HS-27A (cell line): Measurements from ENCODE around the gene SYNJ1.
"Not testable (repeated sequence)": the region's sequence is repeated elsewhere in the genome, so short reads cannot be mapped to it uniquely, and the experiment has no call there.

Experiments
- DNase-seq: peaks from one replicate; pipeline ENCODE4 v3.0.0-alpha.2; 2012; ENCODE audit warnings: low read depth, missing footprints

Gene SYNJ1

DNA sequence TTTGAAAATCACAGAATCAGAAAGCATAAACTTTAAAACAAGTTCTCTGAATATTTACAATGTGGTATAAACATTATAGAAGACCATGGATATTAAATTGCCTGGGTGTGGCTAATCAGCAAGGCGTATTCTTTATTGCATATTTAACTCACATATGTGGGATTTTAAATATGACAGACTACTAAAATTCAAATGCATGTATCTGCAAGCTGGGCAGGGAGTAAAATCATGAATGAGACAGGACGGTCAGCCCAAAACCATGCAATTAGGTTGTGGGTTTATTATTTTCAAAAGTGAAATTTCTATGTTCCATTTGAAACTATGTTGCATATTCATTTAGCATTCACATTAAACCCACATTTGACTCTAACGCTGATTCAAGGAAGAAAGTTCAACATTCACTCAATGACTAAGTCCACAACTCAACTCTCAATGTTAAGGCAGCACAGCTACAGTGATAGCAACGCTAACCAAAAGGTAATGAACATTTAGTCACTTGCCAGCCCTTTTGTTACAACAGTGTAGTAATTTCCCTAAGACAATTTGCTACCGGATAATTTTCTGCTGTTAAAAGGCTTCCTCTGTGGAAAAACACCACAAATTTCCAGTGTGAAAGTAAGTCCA, 6.3 kb upstream of the SYNJ1 start:
- no peak for DNase-seq

DNA sequence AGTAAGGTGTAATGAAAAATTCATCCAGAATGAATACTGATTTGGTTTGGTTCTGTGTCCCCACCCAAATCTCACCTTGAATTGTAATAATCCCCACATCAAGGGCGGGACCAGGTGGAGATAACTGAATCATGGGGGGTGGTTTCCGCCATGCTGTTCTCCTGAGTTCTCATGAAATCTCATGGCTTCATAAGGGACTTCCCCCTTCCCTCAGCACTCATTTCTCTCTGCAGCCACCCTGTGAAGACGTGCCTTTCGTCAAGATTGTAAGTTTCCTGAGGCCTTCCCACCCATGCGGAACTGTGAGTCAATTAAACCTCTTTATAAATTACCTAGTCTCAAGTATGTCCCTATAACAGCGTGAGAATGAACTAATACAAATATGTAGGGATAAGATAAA, 5.5 kb upstream of the SYNJ1 start:
- no peak for DNase-seq

DNA sequence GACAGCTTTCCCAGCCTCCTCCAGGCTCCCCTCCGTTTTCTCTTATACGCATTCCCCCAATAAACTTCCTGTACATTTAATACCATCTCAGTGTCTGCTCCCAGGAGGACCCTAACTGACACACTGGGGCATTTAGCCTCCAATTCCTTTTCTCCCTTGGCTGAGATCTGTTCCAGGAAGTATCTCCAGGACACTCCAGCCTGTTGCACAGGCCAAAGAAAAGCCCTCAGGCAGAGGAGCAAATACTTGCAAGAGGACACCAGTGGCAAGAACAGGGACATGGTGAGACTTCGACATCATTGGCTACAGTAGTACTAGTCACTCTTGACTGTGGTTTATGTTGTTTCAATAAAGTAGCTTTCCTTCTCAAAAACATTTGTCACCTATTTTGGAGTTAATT, 4.7 kb upstream of the SYNJ1 start:
- no peak for DNase-seq

DNA sequence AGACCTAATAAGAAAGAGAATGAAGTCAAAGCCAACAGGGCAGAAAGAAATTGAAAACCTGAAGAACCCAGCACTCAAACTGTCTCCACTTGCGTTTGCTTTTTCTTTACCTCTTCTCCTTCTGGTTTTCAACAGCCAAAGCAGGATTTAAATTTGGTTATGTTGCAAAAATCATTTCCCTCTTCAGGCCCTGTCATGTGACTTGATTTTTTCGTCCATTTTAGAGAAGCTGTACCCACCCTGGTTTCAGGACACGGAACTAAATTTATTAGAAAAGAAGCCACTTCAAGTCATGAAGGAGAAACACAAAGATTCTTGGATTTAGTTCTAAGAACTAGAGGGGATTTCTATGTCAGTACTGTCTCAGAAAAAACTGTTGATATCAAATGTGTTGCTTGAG, 1.0 kb upstream of the SYNJ1 start:
- no peak for DNase-seq

DNA sequence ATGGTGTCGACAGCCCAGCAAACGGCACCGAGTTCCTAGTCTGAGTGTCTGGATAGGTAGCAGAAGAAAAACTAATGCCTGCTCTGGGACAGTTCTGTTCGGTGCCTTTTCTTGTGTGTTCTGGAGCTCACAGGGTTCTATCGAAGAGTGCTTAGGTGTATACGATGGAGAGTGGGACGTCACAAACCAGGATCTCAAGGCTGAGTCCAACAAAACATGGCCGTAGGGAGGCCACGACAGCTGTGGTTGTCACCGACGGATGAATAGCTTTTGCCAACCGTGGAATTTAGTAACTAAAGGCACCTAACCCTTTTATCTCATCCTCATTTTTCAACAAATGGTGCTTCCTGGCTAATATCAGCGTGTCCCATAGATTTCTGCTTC, 635 bp upstream of the SYNJ1 start:
- no peak for DNase-seq

DNA sequence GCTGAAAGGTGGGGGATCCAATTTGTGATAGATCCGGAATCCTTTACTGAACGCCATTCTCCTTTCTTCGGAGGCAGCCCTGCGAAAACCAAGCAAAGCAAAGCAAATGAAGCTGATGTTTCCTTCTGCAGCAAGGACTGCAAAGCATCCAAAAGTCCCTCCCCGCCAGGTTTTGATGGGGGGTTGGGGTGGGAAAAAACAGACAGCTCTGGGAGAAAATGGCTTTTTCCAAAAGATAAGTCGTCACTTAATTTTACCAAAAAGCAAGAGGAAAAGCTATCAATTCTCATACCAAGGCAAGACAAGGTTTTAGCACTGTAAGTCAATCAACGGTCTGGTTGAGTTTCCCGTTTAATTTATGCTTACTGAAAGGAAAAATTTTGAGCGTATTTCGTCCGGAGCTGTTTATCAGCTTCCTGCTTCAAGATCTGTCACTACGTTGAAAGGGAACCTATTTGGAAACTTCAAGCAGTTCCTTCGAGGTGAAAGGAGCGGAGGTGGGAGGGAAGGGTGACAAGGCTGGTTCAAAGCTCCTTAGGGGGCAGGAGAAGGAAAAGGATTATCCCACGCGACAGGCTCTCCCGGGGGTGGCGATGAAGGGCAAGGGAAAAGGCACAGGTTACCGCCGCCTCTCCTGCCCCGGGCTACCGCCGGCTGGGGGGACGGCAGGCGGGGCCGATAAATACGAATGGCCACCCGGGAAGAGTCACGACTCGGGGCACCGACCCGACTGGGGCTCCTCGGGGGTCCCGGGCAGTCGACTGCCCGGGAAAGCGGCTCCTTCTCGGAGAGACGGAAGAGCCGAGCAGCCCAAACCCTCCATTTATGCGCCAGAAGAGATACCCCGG, 750 bp downstream of the SYNJ1 start:
- DNase-seq, result peak; percentile 14

DNA sequence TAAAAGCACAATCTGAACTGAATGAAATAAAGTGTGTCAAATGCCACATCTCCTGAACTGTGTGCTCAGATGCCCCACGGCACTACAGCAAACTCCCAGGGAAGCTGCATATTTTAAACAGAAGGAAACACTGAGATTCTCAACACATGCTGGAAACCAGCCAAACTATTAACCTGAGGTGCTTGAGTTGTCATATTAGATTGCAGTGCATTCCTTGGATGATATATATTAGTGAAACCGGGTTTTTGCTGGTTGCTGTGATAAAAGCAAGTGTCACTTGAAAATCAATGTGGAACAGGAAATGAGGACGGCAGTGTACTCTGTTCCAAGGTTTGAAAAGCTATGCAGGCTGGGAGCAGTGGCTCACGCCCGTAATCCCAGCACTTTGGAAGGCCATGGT, 8.7 kb downstream of the SYNJ1 start:
- DNase-seq, result no peak

DNA sequence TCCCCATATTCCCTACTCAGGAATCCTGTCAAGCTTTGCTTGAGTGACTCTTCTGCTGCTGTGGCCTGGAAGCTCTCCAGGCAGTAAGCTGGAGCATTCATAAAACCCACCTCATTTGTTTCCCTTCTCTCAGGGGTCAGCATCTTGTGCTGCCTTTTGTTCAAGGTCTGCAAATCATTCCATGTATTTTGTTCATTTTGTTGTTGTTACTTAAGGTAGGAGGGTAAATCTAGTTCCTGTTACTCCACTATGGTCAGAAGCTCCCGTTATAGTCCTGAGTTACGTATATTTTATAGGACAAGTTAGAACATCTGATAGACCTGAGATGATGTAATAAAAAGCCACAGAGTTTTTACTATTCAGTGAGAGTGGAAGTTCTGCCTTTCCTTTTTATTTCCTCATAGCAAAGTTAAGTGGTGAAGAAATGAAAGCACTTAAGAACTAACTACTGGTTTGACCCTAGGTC, 9.9 kb downstream of the SYNJ1 start:
- DNase-seq, result no peak

DNA sequence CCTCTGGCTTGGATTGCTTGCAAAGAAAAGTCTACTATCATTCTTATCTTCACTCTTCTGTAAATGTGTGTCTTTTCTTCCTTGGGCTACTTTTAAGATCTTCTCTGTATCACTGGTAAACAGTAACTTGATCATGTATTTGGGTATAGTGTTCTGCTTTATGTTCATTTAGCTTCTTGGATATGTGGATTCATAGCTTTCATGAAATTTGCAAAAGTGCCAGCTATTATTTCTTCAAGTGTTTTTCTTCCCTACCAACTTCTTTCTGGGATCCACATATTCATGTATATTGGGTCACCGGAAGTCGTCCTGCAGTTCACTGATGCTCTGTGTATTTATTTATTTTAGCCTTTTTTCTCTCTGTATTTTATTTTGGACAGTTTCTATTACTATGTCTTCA, 11.3 kb downstream of the SYNJ1 start:
- no peak for DNase-seq

DNA sequence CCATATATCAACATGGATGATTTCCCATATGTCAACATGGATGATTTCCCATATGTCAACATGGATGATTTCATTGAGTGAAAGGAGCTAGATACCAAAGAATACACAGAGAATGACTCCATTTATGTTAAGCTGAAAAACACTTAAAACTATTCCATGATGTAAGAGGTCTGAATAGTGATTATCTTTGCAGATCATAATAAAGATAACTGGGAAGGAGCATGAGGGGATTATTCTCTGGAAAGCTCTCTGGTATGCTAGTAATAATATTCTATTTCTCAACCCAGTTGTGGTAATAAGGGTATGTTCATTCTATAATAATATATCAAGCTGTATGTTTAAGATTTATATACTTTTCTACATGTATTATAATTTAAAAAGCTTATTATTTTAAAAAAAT, 14.1 kb downstream of the SYNJ1 start:
- no peak for DNase-seq

DNA sequence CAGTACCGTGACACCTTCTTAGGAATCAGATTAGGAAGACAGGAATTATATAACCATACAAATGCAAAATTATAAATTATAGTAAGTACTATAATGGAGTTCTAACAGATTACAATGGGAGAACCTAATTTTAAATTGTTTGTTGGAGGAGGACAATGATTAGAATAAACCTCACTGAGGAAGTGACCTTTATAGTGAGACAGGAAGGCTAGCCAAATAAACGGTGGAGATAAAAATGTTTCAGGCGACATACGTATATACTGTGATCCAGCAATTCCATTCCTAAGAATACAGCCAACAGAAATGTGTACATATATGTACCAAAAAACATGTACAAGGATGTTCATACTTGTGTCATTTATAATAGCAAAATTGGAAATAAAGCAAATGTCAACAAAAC, 15.2 kb downstream of the SYNJ1 start:
- DNase-seq, result no peak

DNA sequence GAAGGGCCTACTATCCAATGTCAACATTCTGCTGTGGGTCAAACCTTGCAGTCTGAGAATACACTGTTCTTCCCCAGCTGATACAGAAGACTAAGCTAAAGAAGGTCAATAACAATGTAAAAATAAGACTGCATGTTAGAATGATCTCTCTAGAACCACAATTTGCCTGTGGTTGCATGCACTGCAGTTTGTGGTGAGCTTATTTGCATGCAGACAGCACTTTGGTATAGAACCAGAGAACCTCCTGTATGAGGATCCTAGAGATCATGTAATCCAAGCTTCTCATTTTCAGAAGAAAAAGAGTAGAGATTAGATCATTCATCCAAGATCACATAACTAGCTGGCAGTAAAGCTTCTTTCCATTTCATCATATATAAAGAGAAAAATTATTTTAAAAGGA, 15.8 kb downstream of the SYNJ1 start:
- no peak for DNase-seq

DNA sequence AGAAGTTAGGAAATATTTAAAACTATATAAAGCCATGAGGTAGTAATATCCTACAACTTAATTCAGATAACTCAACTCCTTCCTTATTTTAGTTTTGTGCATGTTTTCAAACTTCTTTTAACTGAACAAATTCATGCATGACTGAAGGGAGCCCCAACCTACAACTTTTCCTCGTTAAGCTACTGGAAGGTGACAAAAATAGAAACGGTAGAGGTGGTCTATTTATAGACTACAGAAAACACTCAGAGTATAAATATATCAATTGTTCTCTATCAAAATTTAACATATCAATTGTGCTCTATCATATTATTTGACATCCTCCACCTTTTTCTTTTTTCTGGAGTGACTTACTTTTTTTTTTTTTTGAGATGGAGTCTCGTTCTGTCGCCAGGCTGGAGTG, 16.8 kb downstream of the SYNJ1 start:
- no peak for DNase-seq

DNA sequence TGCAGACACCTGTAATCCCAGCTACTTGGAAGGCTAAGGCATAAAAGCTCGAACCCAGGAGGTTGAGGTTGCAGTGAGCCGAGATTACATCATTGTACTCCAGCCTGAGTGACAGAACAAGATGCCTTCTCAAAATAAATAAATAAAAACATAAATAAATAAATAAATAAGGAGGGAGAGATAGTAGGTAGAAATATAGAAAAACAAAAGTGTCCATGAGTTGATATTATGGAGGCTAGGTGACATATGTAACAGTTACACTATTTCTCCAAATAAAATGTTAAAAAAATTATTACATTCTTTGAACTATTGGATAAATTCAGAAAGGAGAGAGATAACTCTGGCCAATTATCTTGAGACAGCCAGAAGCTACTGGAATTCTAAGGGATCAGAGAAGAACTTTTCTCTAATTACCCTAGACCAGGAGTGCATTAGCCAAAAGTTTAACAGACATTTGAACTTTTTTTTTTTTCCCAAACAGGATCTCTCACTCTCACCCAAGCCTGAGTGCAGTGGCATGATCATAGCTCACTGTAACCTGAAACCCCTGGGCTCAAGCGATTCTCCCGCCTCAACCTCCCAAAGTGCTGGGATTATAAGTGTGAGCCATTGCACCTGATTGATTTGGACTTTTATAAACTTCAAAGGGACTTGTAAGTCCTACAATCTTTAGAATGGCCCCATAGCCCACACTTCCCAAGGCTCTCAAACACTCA, 17.6 kb downstream of the SYNJ1 start:
- DNase-seq, result no peak

DNA sequence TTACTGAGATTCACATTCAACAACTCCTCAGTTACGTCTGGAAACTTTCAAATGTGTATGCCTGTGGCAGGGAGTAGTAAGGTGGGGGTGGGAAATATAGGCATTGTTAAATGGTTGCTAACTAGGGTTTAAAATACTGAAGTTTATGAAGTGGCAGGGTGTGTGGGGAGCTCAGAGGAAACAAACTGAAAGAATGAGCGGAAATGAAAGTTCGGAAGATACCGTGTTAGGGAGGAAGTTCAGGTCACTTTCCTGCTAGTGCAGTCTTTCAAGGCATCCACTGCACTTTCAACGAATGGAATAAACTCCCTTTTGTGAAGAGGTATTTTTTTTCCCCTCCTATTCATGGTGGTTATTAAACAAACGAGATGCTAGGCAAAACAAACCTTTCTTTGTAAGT, 19.7 kb downstream of the SYNJ1 start:
- DNase-seq, result no peak

DNA sequence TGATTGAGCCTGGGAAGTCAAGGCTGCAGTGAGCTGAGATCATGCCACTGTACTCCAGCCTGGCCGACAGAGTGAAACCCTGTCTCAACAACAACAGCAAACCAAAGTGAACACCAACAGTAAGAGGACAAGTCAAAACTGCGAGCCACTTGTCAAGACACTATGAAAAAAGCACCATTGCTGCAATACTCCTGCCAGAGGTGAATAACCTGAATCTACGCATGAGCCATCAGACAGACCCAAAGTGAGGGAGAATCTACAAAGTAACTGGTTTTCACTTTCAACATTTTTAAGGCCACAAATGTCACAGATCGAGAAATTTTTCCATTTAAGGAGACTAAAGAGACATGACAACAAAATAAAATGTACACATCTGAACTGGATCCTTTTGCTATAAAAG, 21.9 kb downstream of the SYNJ1 start:
- DNase-seq, result no peak

DNA sequence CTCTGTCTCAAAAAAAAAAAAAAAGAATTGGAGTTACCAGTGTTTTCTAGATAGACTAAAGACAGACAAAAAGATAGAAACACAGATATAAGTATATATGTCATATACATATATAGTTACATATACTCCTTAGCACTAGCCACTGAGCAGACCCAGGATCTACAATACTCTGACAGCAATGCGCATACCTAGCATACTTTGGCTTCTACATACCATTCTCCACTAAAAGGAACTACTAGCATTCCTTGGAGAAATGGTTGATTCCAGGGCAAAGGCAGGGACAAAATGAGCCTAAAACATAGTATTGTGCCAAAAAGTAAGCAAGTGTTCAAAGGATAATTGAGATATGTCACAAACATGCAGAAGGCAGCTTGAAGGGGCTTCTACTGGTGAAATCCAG, 22.7 kb downstream of the SYNJ1 start:
- DNase-seq, result no peak

DNA sequence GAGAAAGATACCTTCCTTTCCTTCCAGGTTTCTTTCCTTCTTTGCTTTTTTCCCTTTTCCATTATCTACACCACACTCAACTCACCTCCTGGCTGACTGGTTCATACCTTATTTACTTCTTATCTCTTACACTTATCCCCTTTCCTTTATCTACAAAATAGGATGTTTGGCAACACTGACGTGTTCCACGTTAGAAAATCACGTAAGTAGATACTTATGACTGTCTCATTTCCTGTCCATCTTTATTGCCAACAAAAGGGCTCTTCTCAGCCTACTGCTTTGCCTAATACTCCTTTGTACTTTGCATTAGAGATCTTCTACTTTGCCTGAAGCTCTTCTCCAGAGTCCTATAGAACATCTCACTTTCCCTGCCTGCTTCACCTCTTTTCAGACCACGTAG, 25.1 kb downstream of the SYNJ1 start:
- no peak for DNase-seq

DNA sequence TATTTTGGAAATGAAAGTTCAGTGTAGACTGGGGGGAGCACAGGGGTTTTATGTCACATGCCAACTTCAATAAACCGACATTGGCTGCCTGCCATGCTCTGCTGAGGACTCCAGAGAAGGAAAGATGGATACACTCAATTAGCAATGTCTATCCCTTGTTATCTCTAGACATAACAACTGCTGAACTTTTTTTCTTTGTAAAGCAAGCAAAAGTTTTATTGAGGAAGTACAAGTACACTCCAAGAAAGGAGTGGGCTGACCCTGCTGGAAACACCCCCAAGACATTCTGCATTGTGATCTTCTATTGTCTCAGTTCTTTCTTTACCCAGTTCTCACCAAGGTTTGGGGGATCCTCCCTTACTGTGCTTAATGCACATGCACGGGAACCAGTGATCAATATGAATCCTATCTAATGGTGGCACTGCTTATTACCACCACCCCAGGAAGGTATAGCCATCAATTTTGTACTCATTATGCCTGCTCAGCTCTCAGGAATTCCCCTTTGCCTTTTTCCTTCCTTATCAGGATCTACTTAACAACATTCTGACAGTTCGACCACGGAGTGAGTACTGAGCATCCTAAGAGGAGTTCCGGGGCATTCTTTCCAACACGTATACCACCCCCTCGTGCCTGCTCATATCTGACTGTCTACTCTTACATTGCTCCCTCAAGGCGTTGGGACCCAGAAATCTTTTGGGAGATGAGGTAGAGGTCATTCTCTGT, 28.7 kb downstream of the SYNJ1 start:
- no peak for DNase-seq

DNA sequence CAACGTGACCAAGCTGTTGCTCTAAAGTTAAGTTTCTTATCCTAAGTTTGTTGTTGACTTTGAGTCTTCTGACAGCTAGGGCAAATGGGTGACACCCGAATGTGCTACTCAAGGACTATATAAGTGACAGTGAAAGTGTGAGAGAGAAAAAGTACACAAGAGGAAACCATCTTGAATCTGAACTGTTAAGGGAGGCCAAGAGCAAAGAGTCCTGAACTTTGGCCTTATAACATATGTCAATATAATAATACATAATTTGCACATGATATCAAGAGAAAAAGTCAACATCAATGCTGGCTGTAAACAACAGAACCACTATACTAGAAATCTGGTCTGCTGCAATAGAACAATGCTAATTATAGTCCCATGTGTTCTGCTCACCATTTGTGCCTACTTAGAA, 29.5 kb downstream of the SYNJ1 start:
- no peak for DNase-seq

DNA sequence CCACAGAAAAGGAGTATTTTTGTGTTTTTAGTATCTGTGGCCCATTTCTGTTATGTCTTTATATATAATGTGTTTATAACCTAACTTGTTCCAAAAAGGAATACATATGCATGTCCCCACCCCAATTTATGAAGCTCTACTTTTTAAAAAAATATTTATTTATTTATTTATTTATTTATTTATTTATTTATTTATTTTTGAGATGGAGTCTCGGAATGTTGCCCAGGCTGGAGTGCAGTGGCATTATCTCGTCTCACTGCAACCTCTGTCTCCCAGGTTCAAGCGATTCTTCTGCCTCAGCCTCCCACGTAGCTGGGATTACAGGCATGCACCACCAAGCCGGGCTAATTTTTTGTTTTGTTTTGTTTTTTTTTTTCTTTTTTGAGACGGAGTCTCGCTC, 32.3 kb downstream of the SYNJ1 start:
- DNase-seq, result not testable (repeated sequence)

DNA sequence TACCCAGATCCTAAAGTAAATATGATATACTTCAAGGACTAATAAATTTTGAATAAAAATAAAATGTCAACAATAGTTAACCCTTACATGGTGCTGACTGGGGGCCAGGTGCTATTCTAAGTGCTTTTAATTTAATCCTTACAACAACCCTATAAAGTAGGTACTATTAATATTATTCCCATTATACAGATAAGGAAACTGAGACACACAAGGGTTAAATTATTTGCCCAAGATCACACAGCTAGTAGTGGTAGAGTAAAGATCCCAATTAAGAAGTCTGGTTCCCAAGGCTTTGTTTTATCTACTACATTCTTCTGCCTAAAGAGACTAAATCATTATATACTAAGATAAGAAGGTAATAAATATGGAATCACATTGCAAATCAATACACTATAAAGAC, 34.2 kb downstream of the SYNJ1 start:
- no peak for DNase-seq

DNA sequence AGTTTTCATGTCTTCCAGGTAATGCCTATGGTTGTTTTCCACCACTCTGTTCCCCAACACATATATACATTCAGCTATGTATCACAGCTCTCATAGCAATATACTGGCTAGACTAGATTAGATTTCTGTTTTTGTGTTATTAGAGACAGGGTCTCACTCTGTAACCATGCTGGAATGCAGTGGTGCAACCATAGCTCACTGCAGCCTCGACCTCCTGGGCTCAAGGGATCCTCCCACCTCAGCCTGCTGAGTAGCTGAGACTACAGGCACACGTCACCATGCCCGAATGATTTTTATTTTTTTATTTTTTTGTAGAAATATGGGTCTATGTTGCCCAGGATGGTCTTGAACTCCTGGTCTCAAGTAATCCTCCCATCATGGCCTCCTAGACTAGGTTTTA, 37.7 kb downstream of the SYNJ1 start:
- no peak for DNase-seq
